NCI-H2227 treated with DMSO at 0.1 percent for 48 hours (cell line): Measurements from ENCODE around the gene METRN.

Experiments used
- DNase-seq: peaks from one replicate; lab custom pipeline; 2025; lab: John Stamatoyannopoulos, UW

Gene METRN

DNA sequence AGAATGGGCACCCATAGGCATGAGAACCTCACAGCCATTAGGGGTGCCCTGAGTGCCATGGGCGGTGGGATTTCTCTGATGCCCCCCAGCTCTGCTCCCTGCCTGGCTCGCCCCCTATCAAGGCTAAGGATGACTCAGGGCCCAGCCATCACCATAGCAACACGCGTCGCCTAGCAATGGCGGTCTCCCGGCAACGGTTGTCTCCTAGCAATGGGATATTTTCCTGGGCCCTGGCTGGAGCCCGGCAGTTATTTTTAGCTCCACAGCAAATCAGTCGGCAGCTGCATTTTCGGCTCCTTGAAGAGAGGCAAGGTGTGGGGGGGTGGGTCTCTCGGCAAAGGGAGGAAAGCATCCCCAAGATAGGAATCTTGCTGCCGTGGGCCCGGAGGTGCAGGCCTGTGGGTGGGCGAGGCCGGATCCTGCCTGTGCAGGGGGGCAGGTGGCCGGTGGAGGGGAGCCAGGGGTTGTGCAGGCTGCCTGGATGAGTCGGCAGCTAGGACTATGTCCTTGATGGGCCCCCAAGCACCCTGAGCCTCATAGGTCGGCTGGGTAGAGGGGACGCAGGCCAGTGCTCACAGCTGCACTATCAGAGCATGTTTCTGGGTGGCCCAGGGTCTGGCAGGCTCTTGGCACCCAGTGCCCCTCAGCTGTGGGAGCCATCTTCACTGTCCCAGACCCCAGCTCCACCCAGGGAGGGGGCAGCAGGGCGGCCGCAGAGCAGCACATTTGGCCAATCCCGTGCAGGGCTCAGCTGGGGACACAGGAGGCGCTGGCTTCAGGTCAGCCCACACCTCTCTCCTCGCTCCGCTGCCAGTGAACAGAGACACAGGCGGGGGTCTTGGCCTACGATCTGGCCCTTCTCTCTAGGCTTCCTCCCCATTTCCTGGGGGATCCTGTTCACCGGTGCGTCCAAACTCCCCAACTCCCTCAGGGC is 5.1 kb upstream of the METRN start:
- peak; percentile 94 for DNase-seq

DNA sequence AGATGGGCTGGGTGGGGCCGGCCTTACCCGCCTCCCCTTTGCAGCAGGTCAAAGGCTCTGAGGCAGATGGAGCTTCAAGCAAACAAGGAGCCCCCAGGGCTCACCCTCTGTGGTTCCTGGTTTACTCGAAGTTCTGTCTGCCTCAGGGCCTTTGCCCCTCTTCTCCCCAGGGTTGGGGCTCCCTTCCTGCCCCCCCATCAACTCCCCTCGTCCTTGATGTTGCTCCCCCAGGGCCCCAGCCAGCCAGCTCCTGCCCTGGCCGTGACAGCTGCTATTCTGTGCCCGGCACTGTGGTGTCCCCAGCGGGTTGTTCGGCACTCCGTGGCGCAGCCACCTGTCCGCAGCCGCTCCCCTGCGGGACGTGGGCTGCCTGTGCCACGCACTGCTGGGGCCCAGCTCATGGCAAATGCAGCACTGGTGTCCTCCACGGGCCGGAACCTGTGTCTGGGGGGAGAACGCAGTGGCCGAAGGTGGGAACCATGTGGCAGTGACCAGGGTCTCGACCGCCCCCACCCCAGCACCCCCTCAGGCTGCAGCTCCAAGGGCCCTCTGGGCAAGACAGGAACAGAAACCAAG is 4.3 kb upstream of the METRN start:
- DNase-seq, result no peak

DNA sequence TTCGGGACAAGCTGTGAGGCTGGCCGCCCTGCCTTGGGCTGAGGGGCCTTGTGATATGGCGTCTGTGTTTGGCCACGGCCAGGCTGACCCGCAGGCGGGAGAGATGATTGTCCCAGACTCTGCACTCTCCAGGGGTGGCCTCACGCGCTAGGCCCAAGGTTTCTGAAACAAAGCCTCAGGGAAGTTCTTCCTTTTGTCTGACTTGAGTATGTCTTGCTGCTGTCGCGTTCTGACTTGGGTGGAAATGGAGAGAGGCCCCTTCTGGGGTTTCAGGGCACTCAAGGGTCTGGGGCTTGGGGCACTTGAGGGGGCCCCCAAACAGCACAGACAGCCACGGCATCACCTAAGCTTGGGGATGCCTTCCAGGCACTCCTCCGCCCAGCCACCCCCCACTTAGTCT is 3.8 kb upstream of the METRN start:
- DNase-seq, result no peak

GRCh38 chr16:711548-712320 is 3.2 kb upstream of the METRN start:
- peak; percentile 49 for DNase-seq

DNA sequence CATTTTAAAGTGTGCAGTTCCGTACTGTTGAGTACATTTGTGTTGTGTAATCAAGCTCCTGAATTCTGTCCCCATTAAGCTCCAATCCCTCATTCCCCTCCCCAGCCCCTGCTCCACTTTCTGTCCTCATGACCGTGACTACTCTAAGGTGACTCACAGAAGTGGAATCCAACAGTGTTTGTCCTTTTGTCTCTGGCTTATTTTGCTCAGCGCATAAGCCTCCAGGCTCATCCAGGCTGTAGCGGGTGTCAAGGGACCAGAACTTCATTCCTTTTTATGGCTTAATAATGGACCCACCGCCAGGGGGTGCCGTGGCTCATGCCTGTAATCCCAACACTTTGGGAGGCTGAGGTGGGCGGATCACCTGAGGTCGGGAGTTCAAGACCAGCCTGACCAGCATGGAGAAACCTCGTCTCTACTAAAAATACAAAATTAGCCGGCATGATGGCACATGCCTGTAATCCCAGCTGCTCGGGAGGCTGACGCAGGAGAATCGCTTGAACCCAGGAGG is 2.1 kb upstream of the METRN start:
- DNase-seq, result peak; percentile 25

DNA sequence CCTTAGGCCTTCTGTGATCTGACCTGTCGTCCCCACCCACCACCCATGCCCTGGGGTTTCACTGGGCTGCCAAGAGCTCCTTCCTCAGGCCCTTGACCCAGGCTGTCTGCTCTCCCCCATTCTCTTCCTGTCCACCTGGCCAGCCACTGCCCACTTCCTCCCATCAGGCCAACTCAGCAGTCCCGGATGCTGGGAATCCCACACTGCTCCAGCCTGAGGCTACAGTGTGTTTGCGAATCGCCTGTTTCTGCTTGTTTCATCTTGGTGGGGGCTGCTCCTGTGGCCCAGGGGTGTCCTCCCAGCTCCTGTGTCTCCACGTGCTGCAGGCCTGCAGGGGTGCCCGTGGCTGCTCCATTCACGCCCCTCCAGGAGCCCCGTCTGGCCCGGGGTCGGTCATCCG is 839 bp upstream of the METRN start:
- no peak for DNase-seq

DNA sequence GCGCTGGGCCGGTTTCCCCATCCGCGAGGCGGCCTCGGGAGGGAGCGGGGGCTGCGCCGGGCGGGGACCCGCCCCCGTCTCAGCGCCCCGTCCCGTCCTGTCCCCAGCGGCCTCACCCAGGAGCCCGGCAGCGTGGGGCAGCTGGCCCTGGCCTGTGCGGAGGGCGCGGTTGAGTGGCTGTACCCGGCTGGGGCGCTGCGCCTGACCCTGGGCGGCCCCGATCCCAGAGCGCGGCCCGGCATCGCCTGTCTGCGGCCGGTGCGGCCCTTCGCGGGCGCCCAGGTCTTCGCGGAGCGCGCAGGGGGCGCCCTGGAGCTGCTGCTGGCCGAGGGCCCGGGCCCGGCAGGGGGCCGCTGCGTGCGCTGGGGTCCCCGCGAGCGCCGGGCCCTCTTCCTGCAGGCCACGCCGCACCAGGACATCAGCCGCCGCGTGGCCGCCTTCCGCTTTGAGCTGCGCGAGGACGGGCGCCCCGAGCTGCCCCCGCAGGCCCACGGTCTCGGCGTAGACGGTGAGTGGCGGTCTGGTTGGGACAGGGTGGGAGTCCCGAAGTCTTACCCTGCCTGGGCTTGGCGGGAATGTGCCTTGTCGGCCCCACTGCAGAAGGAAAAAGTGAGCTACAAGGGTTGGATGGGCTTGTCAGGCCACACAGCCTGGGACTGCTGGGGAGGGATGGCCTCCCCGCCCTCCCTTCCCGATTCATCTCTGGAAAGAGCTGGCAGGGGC is 720 bp downstream of the METRN start:
- DNase-seq, result no peak

DNA sequence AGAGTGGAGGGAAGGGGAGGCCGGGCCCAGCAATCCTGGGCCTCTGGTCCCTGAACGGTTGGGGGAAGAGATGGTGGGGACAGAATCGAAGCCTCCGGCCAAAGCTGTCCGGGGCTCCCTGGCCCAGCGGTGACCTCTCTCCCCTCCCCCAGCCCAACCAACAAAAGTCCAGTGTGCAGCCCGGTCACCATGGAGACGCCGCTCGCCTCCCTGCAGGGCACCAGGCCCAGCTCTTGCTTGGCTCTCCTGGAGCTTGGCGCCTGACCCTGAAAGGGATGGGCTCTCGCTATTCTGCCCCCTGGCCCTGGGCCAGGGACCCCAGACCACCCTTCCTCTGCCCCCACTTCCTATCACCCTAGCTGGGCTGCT is 1.3 kb downstream of the METRN start:
- DNase-seq, result no peak

- DNase-seq, result no peak
Measured at GRCh38 chr16:716768-717325, 1.9 kb downstream of the METRN start.

DNA sequence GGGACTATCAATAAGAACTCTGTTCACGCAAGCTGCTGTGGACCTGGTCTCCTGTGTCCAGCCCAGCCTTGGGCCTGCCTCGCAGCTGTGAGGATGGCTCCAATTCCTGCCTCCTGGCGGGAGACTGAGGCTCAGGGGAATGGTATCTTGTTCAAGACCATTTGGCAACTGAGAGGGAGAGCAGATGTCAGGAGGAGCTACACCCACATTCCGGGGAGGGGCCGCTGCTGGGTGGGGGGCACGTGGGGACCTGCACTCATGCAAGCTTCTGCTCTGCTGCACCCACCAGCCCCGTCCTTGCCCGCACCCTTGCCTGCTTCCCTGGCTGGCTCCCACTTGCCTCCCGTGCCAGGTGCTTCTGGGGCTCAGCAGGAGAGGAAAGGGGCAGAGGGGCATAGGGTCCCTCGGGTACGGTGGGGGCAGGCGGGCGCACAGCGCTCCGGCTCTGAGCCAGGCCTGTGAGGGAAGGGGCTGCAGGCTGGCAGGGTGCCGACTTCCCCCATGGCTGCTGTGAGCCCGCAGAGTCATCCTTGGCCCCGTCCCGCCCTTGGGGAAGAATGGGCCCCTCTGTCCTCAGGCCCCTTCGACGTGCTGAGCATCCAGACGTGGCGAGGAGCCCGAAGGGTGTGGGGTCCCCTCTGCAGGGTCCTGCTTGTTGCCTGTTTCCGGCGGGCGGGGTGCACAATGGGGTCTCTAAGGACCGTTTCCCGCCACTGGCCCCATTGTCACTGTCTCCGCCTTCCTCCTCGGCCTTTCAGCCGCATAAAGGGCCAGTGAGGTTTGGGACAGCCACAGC is 2.7 kb downstream of the METRN start:
- DNase-seq, result no peak

- no peak for DNase-seq
Measured at GRCh38 chr16:718389-718788, 3.5 kb downstream of the METRN start.

DNA sequence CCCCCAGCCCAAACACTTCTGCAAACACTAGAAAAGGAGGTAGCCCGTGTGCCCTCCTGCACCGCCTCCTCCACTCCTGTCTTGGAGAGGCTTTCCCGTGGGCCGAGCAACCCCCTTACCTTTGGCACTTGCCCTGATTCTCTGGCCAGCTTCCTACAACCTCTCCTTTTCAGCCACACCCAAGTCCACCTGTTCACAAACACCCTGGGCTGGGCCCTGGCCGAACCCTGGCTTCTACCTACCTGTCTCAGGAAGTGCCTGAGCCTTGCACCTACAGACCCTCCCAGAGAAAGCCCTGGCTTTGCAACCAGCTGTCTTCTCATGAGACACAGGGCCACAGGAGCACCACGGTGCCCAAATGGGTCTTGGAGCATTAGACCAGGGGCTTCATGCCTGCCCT is 4.0 kb downstream of the METRN start:
- no peak for DNase-seq

DNA sequence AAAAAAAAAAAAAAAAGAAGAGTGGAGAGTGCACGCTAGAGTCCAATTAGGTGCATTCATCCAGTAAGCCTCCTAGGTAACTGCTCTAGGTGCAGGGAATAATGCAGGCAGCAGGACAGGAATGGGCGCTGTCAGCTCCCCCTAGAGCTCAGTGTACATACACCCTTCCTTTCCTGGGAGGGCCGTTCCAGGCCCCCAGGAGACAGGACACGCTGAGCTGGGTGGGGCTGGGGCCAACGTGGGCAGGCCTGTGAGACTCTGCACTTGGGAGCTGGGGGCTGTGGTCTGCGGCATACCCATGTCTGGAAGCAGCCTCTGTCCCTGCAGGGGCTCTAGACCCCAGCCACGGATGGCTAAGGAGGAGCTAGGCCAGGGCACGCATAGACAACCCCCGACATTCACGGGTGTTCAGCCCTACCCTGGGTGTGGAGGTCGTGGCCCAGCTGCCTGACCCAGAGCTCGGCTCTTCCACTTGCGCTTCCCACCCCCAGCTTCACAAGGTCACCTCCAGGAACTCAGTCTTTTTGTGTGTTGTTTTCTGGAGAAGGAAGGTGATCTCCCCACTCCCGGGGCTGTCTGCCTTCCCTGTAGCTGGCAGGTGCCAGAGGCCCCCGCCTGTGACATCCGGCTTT is 5.0 kb downstream of the METRN start:
- DNase-seq, result peak; percentile 26

GRCh38 chr16:720447-720989 is 5.6 kb downstream of the METRN start:
- DNase-seq, result peak; percentile 87

GRCh38 chr16:720990-721764 is 6.3 kb downstream of the METRN start, which contains the start of gene ANTKMT:
ANTKMT (plus strand) TSS chr16:721146; CDS start chr16:721275, 129 bp downstream.
- DNase-seq, result peak; percentile 82

- DNase-seq, result no peak
Measured at GRCh38 chr16:721765-722540, 7.0 kb downstream of the METRN start.

GRCh38 chr16:722835-723633 is 8.1 kb downstream of the METRN start:
- no peak for DNase-seq
